ENCODE measurements around the gene CFAP410.
A peak's percentile ranks its signal among the peaks of the same experiment; 100 is the strongest.

The CFAP410 gene

GRCh38 chr21:44282370-44282769, 56.8 kb downstream of the CFAP410 start:
- DNase-seq: no peak

GRCh38 chr21:44281801-44282200, 57.4 kb downstream of the CFAP410 start:
- no peak for DNase-seq

GRCh38 chr21:44279354-44280260, 59.6 kb downstream of the CFAP410 start:
- peak; percentile 27 for DNase-seq

All from NCI-H1694 (cell line).